Spleen (tissue), 7 donors: ENCODE results near the gene OR2T11.
A peak's percentile ranks its signal among the peaks of the same experiment; 100 is the strongest.

ENCODE experiments used
- POLR2A ChIP-seq, 3 donors: fragments of 450-650 bp; IDR thresholded peaks; one replicate each; pipeline ENCODE4 v1.5.1; 2017; ENCODE audit warnings: antibody characterized with exemption in 3 of 3, mild to moderate bottlenecking in 1 of 3
- POLR2AphosphoS5 ChIP-seq, 3 donors: sonication (generic); formaldehyde crosslinking; IDR thresholded peaks; one replicate each; pipeline ENCODE4 v1.5.1; 2017; ENCODE audit warnings: antibody characterized with exemption in 3 of 3
- TF ChIP-seq, protein P1 (sequence below), 11 experiments: fragments of 200-600 bp in 7 of 11; fragments of 450-650 bp in 4 of 11; sonication (generic) in 4 of 11; IDR thresholded peaks in 8 of 11; conservative IDR thresholded peaks in 3 of 11; 1 replicate in 7 of 11; 2 replicates in 4 of 11; pipeline versions ENCODE4 v1.4.0 to v1.8.0; 2016 to 2021; ENCODE audit warnings: antibody characterized with exemption in 11 of 11, inconsistent platforms in 4 of 11, mild to moderate bottlenecking in 1 of 11
- donor health status: DM: no; HTN: no; CAD: no; lungs with moderate emphysema.
- donor health status: DM: no; HTN: no; CAD: no.
- donor health status: DM: no; HTN: no; CAD: no.

DNA sequence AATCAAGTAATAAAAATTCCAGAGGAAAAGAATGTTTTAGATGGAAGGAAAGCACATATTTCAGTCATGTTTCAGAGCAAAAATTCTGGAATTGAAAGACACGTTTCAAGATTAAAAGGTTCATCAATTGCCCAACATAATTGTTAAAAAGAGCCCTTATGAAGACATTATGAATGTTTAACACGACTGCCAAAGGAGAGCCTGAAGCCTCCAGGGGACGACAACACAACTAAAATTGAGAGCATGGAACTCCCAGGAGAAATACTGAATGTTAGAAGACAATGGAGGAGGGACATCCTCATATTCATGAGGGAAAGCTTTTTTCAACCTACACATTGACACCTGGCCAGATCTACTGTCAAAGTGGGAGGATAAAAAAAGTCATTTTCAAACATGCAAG, 16.0 kb downstream of the OR2T11 start:
- TF ChIP-seq, protein P1, sequence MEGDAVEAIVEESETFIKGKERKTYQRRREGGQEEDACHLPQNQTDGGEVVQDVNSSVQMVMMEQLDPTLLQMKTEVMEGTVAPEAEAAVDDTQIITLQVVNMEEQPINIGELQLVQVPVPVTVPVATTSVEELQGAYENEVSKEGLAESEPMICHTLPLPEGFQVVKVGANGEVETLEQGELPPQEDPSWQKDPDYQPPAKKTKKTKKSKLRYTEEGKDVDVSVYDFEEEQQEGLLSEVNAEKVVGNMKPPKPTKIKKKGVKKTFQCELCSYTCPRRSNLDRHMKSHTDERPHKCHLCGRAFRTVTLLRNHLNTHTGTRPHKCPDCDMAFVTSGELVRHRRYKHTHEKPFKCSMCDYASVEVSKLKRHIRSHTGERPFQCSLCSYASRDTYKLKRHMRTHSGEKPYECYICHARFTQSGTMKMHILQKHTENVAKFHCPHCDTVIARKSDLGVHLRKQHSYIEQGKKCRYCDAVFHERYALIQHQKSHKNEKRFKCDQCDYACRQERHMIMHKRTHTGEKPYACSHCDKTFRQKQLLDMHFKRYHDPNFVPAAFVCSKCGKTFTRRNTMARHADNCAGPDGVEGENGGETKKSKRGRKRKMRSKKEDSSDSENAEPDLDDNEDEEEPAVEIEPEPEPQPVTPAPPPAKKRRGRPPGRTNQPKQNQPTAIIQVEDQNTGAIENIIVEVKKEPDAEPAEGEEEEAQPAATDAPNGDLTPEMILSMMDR (IDR thresholded peaks at IDR 0.05 in 8 of 11, conservative IDR thresholded peaks at IDR 0.05 in 3 of 11): peak in 9 of 11 experiments; percentile 17 to 78 (median 57)
- TF ChIP-seq POLR2A (IDR thresholded peaks at IDR 0.05) (no peak), POLR2AphosphoS5 (IDR thresholded peaks at IDR 0.05) (no peak)
